GM18511 (cell line): ENCODE results near the gene SPAG8.
A peak's percentile ranks its signal among the peaks of the same experiment; 100 is the strongest.

Experiments
- ATAC-seq: cut with Tn5 transposase; IDR thresholded peaks from one replicate; pipeline ENCODE4 v1.9.1; 2021; ENCODE audit warnings: mild to moderate bottlenecking, moderate library complexity; ENCODE audit not compliant: unreplicated experiment

The SPAG8 gene

GRCh38 chr9:35839926-35840325 lies 27.9 kb upstream of the SPAG8 start:
- no peak for ATAC-seq

GRCh38 chr9:35836595-35836994 lies 24.5 kb upstream of the SPAG8 start:
- ATAC-seq: no peak

- no peak for ATAC-seq
Observed at GRCh38 chr9:35835766-35836165, 23.7 kb upstream of the SPAG8 start.

- no peak for ATAC-seq
Observed at GRCh38 chr9:35835216-35835632, 23.2 kb upstream of the SPAG8 start.

- ATAC-seq: no peak
Observed at GRCh38 chr9:35834260-35835215, 22.5 kb upstream of the SPAG8 start.

- no peak for ATAC-seq
Observed at GRCh38 chr9:35832814-35833213, 20.8 kb upstream of the SPAG8 start.

GRCh38 chr9:35831040-35831439 lies 19.0 kb upstream of the SPAG8 start:
- ATAC-seq: no peak

- no peak for ATAC-seq
Observed at GRCh38 chr9:35829764-35830096, 17.7 kb upstream of the SPAG8 start.

- ATAC-seq: peak; percentile 80
Observed at GRCh38 chr9:35829084-35829763, 17.2 kb upstream of the SPAG8 start, which contains the start of gene TMEM8B. Gene TMEM8B (plus strand): TSS chr9:35829228. CDS start chr9:35829448, 220 bp downstream.

- ATAC-seq: peak; percentile 5
Observed at GRCh38 chr9:35828716-35829083, 16.6 kb upstream of the SPAG8 start, which contains the start of gene FAM221B. Gene FAM221B (minus strand): TSS chr9:35828732. CDS start chr9:35826161, 2,571 bp downstream.

- no peak for ATAC-seq
Observed at GRCh38 chr9:35827486-35827885, 15.4 kb upstream of the SPAG8 start.

- peak; percentile 71 for ATAC-seq
Observed at GRCh38 chr9:35826071-35826701, 14.1 kb upstream of the SPAG8 start.

- no peak for ATAC-seq
Observed at GRCh38 chr9:35822926-35823325, 10.9 kb upstream of the SPAG8 start.

- ATAC-seq: no peak
Observed at GRCh38 chr9:35820076-35820475, 8.0 kb upstream of the SPAG8 start.

- ATAC-seq: no peak
Observed at GRCh38 chr9:35818341-35818740, 6.3 kb upstream of the SPAG8 start.

- ATAC-seq: no peak
Observed at GRCh38 chr9:35816708-35817107, 4.6 kb upstream of the SPAG8 start.

- ATAC-seq: peak; percentile 79
Observed at GRCh38 chr9:35814841-35815543, 2.9 kb upstream of the SPAG8 start, which contains the start of gene HINT2. Gene HINT2 (minus strand): TSS chr9:35815042. CDS start chr9:35814979, 63 bp downstream.

GRCh38 chr9:35814106-35814840 lies 2.2 kb upstream of the SPAG8 start:
- ATAC-seq: peak; percentile 32

- no peak for ATAC-seq
Observed at GRCh38 chr9:35813434-35814105, 1.5 kb upstream of the SPAG8 start.
